Medulla oblongata (tissue), 1 donor: ENCODE measurements around the gene C2CD2L.
"Not testable (repeated sequence)": the region's sequence is repeated elsewhere in the genome, so short reads cannot be mapped to it uniquely, and the experiment has no call there.

Source experiments
- DNase-seq: peaks from one replicate; pipeline ENCODE4 v3.0.0-alpha.2; 2015; ENCODE audit errors: extremely low spot score

The C2CD2L gene

GRCh38 chr11:119093942-119094815, 13.0 kb upstream of the C2CD2L start:
- no peak for DNase-seq

GRCh38 chr11:119094816-119095065, 12.4 kb upstream of the C2CD2L start:
- peak; percentile 88 for DNase-seq

- peak; percentile 100 for DNase-seq
Observed at GRCh38 chr11:119095066-119095880, 11.9 kb upstream of the C2CD2L start.

GRCh38 chr11:119099711-119100110, 7.4 kb upstream of the C2CD2L start:
- DNase-seq: no peak

- no peak for DNase-seq
Observed at GRCh38 chr11:119100246-119100970, 6.7 kb upstream of the C2CD2L start.

GRCh38 chr11:119100994-119101758, 6.0 kb upstream of the C2CD2L start:
- DNase-seq: no peak

GRCh38 chr11:119101759-119102423, 5.3 kb upstream of the C2CD2L start, which contains the start of gene DPAGT1:
Gene DPAGT1 (minus strand): TSS chr11:119101853. CDS start chr11:119101655, 198 bp downstream.
- peak; percentile 97 for DNase-seq

- not testable (repeated sequence) for DNase-seq
Observed at GRCh38 chr11:119103161-119103664, 3.9 kb upstream of the C2CD2L start.

GRCh38 chr11:119103793-119104192, 3.4 kb upstream of the C2CD2L start:
- DNase-seq: no peak

- DNase-seq: no peak
Observed at GRCh38 chr11:119107538-119108145, 498 bp downstream of the C2CD2L start.

- DNase-seq: peak; percentile 51
Observed at GRCh38 chr11:119108146-119108856, 1.2 kb downstream of the C2CD2L start.

- DNase-seq: no peak
Observed at GRCh38 chr11:119108857-119109221, 1.7 kb downstream of the C2CD2L start.

GRCh38 chr11:119109843-119110242, 2.7 kb downstream of the C2CD2L start:
- no peak for DNase-seq

- no peak for DNase-seq
Observed at GRCh38 chr11:119110439-119110838, 3.3 kb downstream of the C2CD2L start.

GRCh38 chr11:119111361-119111925, 4.3 kb downstream of the C2CD2L start:
- no peak for DNase-seq

- no peak for DNase-seq
Observed at GRCh38 chr11:119112314-119113020, 5.3 kb downstream of the C2CD2L start.

- no peak for DNase-seq
Observed at GRCh38 chr11:119113716-119114115, 6.6 kb downstream of the C2CD2L start.

GRCh38 chr11:119114351-119114750, 7.2 kb downstream of the C2CD2L start:
- no peak for DNase-seq
